ENCODE data around the gene DBNDD1.

The DBNDD1 gene

DNA sequence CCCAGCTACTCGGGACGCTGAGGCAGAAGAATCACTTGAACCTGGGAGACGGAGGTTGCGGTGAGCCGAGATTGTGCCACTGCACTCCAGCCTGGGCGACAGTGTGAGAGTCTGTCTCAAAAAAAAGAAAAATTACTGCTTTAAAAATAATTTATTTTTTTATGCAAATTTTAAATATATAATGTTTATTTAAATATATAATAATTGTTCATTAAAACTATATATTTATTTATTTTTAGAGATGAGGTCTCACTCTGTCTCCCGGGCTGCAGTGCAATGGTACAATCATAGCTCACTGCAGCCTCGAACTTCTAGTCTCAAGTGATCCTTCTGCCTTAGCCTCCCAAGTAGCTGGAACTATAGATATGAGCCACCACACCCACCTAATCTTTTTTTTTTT, 15.2 kb upstream of the DBNDD1 start:
- no peak for DNase-seq

DNA sequence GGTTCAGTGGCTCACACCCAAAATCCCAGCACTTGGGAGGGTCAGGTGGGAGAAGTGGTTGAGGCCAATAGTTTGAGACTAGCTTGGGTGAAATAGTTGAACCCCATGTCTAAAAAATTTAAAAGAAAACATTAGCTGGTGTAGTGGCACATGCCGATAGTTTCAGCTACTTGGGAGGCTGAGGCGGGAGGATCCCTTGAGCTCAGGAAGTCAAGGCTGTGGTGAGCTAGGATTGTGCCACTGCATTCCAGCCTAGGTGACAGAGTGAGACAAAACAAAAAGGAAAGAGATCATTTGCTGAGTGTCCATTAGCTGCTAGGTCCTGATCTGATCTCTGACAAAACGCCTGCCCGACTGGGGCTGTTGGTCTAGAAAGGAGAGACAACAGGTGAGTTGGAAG, 14.1 kb upstream of the DBNDD1 start:
- DNase-seq, result no peak

DNA sequence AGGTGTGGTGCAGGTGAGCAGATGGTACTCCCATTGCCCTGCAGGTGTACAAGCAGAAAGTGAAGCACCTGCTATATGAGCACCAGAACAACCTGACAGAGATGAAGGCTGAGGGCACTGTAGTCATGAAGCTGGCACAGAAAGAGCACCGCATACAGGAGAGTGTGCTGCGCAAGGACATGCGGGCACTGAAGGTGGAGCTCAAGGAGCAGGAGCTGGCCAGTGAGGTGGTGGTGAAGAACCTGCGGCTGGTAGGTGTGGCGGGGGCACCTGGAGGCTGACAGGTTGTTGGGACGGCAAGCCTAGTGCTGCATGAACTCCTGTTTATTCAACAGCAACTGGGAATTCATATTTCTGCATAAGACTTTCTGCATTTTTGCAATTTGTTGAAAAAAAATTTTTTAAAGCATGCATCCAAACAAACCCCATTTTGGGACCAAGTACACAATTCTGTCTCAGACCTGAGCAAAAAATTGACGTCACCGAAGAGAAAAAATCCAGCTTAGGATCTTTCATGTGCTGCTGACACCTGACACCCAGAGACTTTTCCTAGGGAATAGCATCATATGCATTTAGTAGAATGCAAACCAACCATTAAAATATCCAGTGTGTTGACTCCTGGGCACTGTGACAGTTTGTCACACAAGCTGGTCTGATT, 13.5 kb upstream of the DBNDD1 start:
- no peak for DNase-seq

DNA sequence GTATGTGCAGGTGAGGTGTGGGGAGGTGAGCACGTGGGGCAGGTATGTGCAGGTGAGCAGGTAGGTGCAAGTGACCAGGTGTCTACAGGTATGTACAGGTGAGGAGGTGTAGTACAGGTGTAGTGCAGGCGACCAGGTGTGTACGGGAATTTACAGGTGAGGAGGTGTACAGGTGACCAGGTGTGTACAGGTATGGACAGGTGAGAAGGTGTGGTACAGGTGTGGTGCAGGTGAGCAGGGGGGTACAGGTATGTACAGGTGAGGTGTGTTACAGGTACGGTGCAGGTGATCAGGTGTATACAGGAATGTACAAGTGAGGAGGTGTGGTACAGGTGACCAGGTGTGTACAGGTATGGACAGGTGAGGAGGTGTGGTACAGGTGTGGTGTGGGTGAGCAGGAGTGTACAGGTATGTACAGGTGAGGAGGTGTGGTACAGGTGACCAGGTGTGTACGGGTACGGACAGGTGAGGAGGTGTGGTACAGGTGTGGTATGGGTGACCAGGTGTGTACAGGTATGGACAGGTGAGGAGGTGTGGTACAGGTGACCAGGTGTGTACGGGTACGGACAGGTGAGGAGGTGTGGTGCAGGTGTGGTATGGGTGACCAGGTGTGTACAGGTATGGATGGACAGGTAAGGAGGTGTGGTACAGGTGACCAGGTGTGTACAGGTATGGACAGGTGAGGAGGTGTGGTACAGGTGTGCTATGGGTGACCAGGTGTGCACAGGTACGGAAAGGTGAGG, 12.8 kb upstream of the DBNDD1 start:
- no peak for DNase-seq

DNA sequence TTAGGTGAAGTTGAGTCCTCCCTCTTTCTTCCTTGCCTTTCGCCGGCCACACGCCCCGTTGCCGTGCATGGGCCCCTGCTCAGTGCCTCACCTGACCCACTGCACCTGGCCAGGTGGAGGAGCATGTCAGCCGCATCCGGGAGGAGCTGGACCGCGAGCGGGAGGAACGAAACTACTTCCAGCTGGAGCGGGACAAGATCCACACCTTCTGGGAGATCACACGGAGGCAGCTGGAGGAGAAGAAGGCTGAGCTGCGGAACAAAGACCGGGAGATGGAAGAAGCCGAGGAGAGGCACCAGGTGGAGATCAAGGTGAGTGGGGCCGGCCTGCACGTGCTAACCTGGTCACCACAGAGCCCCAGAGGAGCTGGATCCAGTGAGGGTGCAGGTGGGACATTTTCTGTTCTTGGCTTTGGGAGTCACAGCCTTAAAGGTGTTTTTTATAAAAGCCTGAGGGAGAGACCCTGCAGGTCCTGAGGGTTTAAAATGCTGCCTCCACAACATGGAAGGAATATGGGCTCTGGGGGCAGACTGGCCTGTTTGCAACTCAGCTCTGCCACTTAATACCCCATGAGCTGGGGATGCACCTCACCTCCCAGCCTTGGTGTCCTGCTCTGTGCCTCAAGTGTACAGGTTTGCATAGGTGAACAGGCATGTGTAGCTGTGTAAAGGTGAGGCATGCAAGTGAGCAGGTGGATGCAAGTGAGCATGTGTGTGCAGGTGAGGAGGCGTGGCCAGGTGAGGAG, 12.1 kb upstream of the DBNDD1 start:
- no peak for DNase-seq

DNA sequence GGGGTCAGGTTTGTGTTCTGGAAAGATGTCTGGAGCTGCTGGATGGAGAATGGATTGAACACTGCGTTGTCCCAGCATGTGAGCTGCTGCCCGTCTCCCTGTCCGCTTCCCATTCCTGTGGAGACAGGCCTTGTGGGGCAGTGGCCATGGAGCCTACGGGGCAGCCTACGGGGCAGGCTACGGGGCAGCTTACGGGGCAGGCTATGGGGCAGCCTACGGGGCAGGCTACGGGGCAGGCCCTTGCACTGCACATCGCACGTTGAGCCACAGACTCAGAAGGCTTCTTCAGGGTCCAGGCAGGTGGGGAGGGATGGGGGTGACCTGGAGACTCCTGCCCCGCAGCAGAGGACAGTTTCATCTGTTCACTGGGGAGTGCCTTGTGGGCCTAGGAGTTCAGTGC, 9.7 kb upstream of the DBNDD1 start:
- no peak for DNase-seq

DNA sequence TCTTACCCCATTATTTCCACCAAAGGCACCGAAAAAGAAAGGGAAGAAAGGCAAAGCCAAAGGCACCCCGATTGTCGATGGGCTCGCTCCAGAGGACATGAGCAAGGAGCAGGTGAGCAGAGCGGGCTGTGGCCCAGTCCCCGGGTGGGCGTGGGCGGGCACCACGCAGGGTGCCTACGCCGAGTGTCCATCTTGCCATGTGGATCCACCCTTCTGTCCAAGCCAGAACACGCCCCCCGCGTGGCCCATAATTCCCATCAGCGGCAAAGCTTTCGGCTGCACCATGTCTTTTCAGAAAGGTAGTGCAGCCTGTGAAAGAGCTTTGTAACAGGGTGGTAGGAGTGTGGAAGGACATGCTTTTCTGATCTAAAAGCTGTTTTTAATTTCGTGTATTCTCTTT, 8.4 kb upstream of the DBNDD1 start:
- no peak for DNase-seq

DNA sequence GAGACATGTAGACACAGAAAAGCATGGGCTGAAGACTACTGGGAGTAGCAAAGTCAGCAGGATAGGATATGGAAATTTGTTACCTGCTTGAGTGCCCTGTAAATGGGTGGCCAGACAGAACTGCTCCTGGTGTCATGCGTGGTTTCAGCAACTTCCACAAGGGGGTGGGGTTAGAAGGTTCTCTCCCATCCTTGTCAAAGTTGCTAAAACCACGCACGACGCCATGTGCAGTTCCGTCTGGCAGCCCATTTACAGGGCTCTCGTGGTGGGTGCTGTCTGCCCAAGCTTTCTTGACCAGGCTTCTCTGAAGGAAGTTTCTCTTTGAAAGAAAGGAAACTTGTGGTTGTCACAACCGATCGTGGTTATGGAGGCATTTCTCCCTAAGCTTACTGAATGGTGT, 6.9 kb upstream of the DBNDD1 start:
- no peak for DNase-seq

DNA sequence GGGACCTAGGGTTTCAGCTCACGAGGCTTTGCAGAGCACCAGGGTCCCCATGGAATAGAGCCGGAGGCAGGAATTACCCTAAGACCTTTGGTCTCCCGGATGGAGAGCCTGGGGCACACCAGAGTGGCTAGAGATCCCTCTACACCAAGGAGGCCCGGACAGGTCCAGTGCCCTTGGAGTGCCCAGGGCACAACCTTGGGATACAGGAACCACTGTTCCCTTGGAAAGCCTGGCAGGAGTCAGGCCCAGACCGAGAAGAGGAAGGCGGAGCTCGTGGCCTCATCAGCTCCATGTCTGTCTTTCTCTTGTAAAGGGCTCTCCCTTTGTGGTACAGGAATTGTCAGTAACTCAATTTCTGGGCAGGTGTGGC, 3.8 kb upstream of the DBNDD1 start:
- DNase-seq, result no peak

DNA sequence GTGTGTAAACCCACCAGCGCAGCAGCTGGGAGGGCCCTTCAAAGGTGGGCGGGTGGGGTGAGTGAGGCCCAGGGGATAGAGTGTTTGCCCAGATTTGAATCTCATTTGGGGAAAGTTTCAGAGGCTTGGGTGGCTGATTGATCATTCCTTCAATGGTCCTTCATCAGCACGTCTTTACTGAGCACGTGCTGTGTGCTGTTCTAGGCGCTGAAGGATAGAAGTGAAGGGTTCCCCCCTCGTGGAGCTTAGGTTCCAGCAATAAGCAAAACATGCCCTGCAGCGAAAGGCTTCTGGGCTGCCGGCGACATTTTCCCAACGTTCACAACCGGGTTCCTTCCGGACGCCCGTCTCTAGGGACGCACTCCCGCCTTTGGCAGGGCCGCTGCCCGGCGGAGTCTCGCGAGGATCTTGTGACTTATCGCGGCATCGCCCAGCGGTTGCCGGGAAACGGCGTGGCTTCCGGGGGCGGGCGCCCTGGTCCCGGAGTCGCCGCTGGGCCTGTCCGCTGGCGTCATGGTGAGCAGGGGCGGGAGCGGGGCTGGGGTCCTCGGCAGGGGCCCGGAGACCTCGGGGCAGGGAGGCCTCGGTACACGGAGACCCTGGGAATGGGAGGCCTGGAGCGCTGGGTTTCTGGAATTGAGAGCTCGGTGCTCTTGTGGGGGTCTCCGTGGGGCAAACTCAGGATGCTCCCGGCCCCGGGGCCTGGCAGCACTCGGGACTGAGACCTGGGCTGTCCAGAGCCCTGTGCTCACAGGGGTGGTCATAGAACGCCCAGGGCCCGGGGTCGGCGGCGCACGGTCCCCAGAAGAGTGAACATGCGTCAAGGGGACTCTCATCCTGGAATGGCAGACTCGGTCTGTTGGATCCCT, 3.2 kb upstream of the DBNDD1 start:
- peak; percentile 82 for DNase-seq

DNA sequence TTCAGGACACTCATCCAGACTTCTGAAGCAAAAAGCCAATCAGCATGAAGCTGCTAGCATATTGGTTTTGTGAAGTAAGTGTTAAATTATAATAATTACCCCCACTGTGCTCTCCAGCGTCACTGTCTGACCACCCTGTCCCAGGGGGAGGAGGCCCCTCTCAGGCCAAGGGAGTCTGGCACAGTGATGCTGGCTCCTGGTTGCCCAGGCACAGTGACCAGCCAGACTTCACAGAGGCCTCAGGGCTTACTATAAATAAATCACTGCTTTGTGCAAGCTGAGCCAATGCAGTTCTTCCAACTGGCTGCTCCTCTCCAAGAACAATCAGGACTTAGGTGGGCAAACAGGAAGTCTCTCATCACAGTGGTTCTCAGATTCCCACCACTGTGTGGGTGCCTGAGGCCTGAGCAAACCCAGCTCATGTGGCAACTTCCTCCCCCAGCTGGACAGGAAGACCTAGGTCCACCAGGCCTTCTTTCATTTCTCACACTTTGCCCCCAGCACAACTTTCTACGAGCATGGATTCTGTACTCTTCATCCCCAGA, 1.7 kb upstream of the DBNDD1 start:
- DNase-seq, result no peak

DNA sequence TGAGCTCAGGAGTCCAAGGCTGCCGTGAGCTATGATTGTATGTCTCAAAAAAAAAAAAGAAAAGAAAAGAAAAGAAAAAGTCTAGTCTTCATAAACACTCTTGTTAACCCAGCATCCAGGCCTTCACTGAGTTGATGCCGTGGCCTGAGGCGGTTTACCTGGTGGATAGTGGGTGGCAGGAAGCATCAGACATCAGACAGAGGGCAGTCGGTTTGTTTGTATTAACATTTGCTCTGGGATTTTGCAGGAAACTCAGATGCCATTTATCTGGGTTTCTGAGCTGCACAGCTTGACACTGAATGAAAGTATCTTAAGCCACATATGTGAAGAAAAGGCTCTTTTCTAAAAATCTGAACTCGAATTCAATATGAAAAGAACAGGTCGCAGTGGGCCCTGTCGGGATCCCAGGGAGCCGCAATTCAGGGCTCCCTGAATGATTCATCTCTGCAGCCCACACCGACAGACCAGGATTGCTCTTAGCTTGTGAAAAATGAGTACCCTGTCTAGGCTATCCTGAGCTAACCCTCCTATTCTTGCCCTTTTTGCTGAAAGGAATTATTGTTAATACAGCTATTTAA, 1.1 kb upstream of the DBNDD1 start:
- no peak for DNase-seq

DNA sequence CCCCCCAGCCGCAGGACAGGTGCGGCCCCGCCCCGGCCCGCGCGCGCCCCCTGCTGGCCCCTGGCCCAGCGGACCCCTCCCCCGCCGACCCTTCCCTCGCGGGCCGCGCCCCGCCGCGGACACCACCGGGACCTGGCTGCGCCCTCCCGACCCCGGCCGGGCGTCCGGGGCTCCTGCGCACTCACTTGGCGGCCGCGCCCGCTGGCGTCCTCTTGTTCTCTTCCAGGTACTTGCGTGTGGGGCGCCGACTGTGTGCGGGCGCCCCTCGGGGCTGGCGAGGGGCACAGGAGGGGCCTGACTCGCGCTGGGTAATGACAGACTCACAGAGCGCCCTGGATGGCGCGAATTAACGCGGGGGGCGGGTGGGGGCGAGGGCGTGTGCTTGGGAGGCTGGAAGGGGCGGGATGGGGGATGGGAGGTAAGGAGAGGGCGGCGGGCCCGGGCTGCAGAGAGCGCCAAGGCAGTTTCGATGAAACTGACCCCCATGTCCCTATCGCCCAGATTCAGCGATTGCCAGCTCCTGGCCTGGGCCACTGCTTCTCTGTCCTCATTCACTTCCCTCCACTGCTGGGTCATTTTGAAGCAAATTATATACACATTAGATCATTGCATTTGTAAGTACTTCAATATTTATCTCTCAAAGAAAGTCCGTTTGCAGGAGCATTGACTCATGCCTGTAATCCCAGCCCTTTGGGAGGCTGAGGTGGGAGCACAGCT, 445 bp upstream of the DBNDD1 start:
- DNase-seq, result peak; percentile 57

DNA sequence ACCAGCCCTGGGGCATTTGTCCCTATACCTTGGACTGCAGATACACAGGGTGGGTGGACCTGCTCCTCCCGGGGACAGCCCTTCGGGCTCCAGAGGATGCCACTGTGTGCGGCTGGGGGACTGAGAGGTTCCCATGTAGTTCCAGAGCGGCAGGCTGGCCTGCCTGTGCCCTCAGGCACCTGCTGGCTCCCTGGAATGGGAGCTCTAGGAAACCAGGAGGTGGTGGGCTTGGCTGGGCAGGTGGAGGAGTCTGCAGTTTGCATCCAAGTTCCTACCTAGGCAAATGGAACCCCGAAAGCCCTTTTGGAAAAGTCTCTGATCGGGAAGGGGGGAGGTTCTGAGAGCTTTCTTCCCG, 982 bp downstream of the DBNDD1 start:
- no peak for DNase-seq

DNA sequence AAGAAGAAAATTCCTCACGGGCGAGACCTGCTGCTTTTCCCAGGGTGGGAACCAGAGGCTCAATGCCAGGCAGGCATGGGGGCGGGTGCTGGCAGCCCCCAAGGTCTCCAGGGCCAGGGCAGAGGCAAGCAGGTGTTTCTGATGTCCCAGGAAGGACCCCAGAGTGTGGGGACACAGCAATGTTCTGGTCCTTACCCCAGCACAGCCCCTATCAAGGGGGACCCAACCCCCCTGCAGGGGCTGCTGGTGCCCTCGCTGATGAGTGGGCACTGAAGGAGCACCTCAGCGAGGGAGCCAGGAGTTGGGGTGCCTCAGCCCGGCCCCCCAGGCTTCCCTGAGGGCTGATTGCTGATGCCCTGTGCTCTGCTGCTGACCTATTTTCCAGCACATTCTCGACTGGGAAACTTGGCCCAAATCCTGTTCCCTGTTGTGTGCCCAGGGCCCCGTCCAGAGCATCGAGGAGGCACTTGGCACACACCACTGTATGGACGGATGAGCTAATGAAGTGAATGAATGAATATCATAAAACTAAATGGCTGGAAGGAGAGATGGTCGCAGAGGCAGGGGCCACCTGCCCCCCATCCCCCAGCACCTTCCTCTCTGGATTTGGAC, 2.8 kb downstream of the DBNDD1 start:
- DNase-seq, result no peak

DNA sequence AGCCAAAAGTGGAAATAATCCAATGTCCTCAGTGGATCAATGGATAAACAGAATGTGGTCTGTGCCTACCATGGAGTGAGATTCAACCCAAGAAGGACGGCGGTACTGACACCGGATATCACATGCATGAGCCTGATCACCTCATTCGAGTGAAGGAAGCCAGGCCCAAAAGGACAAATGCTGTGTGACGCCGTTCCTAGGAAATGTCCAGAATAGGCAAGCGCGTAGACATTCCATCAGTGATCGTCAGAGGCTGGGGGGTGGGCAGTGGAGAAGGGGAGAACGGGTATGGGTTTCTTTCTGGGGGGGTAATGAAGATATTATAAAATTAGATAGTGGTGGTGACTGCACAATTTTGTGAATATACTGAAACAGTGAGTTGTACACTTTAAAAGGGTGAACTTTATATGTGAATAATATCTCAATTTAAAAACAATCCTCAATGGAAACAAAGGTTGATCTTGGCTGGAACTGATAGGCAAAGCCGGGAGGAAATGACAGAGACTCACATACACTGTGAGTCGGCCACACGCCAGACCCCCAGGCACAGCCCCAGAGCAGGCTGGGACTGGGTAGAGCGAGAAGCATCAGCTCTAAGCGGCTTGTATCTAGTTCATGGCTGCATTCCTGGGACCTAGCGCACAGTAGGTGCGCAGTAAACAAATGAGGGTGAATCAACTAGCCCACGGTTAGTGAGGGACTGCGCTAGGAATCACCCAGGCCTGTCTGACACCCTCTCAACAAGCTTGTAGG, 3.5 kb downstream of the DBNDD1 start:
- no peak for DNase-seq

DNA sequence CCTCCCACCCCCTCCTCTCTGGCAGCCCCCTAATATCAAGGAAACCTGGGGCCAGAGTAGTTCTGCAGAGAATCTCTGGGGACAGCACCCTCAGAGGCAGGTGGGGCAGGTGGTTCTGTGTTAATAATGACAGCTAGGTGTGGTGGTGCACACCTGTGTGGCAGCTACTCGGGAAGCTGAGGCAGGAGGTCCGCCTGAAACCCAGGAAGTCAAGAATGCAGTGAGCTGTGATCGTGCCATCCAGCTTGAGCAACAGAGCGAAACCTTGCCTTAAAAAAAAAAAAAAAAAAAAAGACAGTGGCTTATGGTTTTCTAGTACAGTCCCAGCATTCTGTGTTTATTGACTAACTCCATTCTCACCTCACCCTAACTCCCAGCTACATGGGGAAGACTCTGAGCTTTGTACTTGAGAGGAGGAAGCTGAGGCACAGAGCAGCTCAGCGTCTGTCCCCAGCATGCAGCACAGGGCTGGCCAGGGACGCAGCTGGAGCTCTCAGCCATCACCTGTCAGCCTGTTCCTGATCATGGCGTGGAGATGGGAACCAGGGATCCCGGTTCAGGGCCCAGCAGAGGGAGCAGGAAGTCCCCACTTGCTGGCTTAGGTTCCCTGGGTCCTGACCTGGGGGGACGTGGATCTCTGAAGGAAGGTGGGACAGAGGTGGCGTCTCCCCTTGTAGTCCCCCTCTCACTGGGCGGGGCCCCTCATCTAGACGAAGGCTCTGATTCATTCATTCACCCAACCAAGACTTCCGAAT, 6.1 kb downstream of the DBNDD1 start:
- DNase-seq, result no peak

DNA sequence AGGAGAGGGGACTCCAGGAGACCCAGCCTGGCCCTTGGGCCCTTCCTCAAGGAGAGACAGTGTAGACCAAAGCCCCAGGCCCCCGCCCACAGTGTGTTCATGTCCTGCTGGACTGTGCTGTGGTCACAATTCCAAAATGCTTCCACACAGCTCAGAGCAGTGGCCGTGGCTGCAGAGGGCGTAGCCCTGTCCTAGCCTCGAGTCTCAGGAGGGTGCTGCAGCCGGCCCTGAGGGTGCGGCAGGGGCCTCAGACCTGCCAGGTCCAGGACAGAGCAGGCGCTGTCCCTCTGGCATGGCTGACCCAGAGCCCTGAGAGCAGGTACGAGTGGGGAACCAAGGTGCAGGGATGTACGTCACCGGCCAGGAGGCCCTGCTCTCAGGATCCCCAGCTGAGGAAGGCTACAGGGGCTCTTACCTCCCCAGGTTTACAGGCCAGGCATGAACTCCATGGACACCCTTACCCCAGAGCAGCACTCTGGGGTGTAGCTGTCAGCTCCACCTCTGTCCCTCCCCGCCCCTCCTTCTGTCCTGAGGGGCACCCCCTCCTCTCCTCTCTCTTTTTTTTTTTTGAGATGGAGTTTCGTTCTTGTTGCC, 7.3 kb downstream of the DBNDD1 start:
- no peak for DNase-seq

DNA sequence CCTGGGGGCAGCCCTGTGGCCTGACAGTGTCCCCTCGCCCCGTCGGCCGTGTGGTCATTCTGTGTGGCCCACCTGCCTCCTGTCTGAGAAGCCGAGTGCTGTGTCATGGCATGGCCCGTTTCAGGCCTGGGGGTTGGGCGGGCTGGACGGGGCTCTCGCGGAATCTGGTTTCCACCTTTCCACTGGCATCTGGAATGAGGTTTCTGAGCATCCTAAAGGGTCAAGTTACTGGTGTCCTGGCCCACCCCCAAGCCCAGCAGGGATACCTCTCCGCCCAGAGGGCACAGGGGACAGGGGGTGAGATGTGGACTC, 7.8 kb downstream of the DBNDD1 start:
- DNase-seq, result no peak

Data from stimulated activated CD4-positive, alpha-beta T cell treated with anti-CD3 and anti-CD28 coated beads, Interleukin-4, amount 100 ng/mL, for 1 hour (primary cell).